Fibroblast of peridontal ligament (primary cell): ENCODE results near the gene IFNGR1.

Experiments used
- DNase-seq: peaks from one replicate; pipeline ENCODE4 v3.0.0-alpha.2; 2010; ENCODE audit errors: extremely low read depth

The IFNGR1 gene

DNA sequence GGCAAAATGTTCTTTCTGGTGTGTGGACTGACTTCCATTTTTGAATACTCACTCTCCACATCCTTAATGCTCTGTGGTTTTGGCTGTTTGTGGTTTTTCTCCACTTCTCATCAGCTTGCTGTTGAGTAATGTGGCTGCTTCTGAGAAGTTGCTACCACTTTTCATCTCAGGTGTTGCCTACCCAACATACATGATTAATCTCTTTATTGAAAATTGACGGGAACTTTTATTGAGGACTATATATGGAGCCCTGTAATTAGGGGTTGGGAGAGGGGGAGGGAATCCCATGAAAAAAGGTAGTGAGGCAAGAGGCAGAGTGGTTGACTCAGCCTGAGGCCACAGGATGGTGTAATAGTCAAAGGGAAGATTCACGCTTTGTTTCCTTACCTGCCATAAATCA, 63.4 kb downstream of the IFNGR1 start:
- DNase-seq, result peak; percentile 58

DNA sequence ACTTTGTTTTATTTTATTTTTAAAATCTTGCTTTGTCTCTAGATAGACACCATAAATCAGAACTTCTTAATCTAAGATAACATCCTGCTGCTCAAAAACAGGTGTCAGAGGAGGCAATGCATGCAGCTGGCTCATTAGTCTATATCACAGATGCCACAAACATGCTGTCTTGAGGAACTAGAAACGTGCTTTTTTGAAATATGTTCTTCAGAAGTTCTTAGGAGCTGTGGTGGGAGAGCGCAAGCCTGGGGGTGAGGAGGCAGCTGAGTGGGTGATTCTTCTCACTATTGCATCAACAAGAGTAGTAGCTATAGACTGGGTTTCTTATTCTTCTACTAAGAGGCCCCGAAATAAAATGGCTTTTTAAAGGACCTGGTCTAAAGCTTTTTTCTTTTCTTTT, 69.1 kb downstream of the IFNGR1 start:
- no peak for DNase-seq

GRCh38 chr6:137149035-137149393, 70.2 kb downstream of the IFNGR1 start:
- DNase-seq, result no peak

- peak; percentile 85 for DNase-seq
Measured at GRCh38 chr6:137148306-137149034, 70.7 kb downstream of the IFNGR1 start.
